ENCODE data around the gene LYST.
"Not testable (repeated sequence)": the region's sequence is repeated elsewhere in the genome, so short reads cannot be mapped to it uniquely, and the experiment has no call there.

The LYST gene

DNA sequence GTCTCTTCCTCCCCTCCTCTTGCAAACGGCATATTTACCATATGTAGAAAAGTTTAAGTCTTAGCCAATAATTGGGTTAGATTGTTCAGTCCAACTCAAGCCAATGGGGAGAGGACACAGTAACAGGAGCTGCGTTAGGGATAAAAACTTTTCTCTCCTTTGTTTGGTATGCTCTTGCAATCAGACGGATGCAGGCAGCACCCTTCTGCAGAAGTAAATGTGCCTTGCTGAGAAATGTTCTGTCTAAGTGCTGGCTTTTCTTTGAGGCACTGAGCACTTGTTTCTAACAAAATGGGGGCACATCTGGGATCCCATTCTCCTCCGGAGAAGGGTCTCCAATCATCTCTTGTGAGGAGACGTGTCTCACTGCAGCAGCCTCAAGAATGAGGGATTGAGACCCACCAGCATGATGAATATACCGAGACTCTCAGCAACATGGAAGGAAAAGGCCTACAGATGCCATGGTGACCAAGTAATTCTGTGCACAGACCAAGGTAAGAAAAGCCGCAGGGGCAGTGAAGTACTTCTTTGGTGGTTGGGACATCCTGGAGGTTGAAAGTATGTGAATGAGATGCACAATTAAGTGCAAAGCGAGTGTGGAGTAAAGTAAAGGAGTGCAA is 196.4 kb downstream of the LYST start:
- no peak for DNase-seq (ENCODE audit: low read depth in 2 of 3, low spot score in 1 of 3)

DNA sequence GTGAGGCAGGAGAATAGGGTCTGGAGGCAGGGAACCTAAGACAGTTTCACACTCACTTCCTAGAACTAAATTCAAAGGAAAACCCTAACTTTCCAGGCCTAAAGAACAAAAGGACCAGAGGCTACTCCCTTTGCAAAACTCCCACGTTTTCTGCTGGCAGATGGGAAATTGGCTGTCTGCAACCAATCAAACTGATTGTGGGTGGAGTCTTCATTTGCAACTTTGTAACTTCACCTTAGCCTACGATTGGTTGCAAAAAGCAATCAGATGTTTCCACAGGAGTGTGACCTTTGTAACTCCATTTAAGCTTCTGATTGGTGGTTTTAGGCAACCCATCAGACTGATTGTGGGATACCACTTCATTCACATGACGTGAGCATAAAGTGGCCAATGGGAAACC is 197.4 kb downstream of the LYST start:
- DNase-seq (ENCODE audit: low read depth in 2 of 3, low spot score in 1 of 3) = no peak

DNA sequence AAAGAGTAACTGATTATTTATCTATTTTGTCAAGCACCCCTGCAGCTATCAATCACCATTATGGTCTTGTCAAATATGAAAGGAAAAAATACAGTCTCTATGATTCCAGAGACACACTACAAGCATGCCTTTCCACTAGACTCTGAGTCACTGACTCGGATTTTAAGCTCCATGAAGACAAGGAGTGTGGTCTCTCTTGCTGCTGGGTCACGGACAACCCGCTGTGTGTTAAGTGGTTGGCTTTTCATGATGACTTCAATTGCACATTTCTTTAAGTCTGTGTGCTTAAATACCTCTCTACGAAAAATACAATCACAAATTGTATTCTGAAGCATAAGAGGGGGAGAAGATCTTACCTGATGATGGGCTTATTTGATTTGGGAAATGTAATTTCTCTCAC is 203.1 kb downstream of the LYST start:
- no peak for DNase-seq (ENCODE audit: low read depth in 2 of 3, low spot score in 1 of 3)

DNA sequence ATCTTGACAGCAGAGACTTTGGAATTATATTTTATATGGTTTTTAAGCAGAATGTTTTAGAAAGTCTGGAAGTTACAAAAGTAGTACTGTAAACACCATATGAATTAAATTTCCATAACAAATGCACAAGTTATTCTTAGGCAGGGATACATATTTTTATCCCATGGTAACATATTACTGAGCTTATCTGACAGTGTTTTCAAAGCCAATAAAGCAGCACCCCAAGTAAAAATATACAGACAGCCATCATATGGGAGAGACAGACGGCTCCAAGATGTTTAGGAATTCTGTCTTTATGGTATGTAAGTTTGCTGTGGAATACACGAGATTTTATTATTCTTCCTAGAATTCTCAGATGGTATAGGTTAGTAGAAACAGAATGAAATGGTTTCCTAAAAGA is 205.1 kb downstream of the LYST start:
- DNase-seq (ENCODE audit: low read depth in 2 of 3, low spot score in 1 of 3) = no peak

DNA sequence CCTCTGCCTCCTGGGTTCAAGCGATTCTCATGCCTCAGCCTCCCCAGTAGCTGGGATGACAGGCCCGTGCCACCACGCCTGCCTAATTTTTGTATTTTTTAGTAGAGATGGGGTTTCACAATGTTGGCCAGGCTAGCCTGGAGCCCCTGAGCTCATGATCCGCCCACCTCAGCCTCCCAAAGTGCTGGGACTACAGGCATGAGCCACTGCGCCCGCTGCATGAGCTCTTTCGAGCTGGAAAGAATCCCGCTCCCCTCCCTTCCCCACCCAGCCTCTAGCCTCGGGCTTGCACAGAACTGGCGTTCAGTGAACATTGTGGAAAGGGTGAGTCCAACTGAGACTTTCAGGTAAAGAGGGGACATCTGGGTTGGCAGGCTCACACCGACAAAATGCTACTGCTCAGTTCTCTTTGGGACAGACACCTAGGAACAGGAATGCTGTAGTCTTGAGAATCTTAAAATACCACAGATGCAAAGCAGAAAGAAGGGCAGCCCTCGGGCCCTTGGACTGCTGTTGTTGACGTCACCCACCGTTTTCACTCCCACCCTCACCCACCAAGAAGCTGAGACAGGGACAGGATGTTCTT is 207.4 kb downstream of the LYST start:
- DNase-seq (ENCODE audit: low read depth in 2 of 3, low spot score in 1 of 3) = no peak

DNA sequence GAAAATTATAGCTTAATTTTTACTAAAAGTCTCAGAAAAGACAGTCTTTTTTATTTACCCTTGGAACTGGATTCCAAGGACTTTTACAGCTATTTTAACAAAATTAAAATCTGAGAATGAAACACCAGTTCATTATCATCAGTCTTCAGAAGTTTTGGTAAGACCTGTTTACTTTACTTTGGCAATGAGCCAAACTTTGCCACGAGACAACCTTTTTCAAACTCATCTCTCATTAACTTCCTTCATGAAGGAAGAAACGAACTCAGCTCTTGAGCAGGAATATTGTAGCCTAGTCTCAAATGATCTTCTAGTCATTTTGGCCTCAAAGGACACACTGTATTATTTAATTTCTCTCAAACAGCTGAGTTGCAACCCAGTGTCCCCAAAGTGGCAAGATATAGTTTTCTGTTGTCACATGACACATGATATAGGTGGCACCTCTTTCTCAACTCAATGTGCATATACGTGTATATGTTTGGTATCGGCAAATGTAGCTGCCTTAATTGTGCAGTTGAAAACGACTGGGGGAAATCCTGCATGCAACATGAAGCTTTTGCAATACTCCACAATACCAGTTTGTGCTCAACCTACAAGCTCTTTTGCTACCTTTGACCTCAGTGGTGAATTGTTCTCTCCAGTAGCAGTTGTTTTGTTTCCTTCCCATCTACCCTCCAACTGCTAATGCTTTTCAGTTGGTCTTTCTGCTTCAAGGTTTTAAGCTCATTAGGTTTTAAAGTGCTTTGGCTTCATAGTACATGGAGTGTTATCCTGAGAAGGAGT is 208.8 kb downstream of the LYST start:
- no peak for DNase-seq (ENCODE audit: low read depth in 2 of 3, low spot score in 1 of 3)

DNA sequence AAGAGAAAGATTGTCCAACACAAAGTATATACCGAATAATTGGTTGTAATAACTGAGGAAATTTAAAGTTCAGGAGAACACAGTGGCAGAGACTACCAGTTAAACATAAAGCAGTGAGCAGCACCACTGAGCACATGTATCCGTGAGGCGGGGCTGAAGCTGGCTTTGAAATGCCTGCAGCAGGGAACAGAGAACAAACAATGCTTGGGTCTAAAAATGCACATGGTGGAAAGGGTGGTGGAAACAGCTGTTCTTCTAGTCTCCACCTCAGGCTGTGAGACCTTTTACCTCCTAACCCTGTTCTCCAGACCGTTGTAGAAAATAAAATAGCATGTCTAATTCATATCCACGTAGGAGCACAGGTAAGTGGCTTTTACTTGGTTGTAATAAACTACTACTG is 209.4 kb downstream of the LYST start:
- DNase-seq (ENCODE audit: low read depth in 2 of 3, low spot score in 1 of 3) = no peak

DNA sequence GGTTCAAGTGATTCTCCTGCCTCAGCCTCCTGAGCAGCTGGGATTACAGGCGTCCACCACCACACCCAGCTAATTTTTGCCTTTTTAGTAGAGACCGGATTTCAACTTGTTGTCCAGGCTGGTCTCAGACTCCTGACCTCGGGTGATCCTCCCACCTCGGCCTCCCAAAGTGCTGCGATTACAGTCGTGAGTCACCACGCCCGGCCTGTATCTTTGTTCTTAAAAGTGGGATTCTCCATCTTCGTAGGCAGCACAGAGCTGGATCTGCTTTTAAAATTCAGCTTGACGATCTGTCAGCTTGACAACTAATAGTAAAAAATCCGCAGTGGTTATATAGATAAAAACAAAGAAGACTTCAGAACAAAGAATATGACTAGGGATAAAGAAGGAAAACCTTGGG is 214.3 kb downstream of the LYST start:
- no peak for DNase-seq (ENCODE audit: low read depth in 2 of 3, low spot score in 1 of 3)

DNA sequence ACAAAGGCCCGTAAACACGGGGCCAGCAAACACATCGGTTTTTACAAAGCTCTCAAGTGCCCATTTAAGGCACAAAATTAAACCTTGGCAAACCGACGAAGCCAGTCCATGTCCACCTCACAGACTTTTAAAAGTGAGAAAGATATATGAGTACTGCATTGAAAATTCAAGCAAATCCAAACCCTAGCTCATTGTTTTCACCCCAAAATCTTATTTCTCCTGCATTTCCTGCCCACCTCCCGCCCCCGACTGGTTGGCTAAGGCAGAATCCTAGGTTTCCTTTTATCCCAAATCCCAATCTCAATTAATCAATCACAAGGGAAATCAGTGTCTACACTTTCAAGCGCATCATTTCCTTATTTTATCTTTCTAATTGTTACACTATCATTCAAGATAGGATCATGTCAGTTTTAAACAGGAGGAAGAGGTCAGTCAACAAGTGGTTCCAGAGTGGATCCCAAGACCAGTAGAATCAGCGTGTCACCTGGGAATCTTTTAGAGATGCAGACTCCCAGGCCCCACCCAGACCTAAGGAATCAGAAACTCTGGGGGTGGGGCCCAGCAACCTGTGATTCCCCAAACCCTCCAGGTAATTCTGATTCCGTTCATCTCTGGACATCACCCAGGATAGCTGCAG is 215.4 kb downstream of the LYST start:
- no peak for DNase-seq (ENCODE audit: low read depth in 2 of 3, low spot score in 1 of 3)

DNA sequence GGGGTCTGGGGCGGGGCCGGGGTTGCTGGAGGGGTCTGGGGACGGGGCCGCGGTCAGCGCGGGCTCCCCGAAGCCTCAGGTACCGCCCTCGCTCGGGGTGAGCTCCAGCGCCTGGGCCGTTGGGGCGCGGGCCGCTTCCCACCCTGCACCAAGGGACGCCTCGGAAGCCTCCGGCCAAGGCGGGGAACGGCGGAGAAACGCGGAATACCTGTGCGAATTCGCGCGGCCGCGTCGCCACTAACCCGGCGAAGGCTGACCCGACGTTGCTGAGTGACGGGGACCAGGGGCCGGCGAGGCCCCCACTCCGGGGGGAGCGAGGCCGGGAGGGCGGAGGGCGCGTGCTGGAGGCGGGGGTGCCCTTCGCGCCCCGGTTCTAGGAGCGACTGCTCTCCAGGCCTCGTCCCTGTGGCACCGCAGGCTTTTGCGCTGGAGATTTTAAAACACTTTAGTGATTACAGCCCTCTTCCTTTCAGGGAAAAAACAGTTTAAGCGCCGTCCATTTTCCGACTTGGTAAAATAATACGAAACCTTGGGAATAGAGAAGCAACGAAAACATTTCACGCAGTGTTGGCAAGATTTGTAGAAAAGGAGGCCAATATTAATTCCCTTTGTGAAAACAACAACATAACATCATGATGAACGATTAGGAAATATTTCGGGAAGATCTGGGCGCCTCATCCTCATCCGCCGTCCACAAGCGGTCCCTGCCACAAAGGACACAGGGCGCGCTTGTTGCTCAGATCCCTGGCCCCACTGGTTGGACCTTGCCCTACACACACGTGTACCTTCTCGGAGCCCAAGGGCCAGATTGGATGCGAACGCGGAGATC is 216.2 kb downstream of the LYST start:
- DNase-seq (ENCODE audit: low read depth in 2 of 3, low spot score in 1 of 3) = no peak

DNA sequence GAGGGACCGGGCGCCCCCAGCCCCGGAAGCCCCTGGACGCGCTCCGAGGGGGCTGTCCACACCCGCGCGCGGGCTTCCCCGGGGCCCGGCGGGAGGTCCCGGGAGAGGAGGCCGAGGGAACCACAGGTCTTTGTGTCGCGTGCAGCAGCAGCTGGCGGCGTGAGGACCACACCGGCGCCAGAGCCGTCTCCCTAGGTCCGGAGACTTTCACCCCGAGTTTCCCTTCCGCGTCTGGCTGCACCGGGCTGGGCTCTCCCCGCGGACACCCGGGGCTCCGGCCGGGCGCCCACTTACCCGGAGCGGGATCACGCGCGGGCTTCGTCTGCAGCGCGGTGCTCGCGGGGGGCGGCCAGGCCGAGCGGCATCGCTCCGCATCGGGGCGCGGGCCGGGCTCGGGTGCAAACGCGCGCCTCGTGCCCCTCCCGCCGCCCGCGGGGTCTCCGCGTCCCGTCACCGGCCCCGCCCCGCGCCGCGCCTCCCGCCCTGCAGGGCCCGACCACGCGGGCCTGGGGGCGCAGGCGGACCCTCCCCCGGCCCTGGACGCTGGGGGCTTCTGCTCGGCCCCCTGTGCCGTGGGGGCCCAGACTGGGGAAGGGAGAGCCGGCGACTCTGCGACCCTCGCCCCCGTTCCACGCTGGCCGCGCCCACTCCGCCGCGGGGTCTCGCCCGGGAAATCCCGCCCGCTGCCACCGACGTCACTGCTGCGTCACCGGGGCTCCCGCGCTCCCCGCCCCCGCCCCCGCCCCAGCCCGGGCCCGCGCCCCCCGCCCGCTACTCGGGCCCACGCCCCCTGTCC is 217.1 kb downstream of the LYST start, which contains the start of gene GNG4:
GNG4 (minus strand) TSS at position 417 of the 796 bp plus-strand sequence. CDS start 65,946 bp downstream, outside the sequence.
- DNase-seq (ENCODE audit: low read depth in 2 of 3, low spot score in 1 of 3) = no peak

DNA sequence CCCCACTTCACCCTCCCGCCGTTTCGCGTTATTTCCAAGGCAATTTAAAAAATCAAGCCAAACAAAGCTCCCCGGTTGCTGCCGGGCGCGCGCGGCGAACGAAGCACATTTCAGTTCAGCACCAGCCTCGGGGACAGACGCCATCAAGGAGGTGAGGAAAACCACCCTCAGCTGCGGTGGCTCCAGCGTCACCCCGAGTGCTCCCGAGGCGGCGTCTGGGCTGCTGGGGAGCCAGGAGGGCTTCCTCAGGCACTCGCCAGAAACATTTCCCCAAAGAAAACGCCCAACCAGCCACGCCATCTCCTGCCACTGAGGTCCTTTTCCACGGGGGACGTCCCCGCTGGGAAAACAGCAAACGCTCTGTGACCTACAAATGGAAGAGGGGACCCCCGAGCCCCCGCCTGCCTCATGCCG is 217.7 kb downstream of the LYST start:
- DNase-seq (ENCODE audit: low read depth in 2 of 3, low spot score in 1 of 3) = peak; percentile 34 to 46 (median 40)

DNA sequence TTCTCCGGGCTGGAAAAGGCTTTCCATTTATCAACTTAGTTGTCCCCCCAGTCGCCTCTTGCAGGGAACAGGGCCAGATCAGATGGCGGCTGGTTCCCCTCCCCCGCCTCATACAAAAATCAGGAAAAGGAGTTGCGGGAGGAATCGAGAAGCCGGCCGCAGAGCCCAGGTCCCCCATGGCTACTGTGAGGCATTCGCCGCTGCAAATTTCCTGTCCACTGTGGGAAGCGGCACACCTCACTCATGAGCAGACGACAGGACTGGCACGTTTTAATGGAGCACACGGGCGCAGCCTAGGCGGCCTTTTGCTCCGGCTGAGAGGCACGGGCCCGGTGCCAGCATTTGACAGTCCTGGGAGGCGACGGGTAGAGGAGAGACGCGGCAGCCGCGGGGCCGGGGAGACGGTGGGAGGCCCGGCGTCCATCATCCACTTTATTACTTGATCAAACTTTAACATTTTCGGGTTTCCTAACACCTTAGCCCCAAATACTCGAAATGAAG is 218.2 kb downstream of the LYST start:
- no peak for DNase-seq (ENCODE audit: low read depth in 2 of 3, low spot score in 1 of 3)

DNA sequence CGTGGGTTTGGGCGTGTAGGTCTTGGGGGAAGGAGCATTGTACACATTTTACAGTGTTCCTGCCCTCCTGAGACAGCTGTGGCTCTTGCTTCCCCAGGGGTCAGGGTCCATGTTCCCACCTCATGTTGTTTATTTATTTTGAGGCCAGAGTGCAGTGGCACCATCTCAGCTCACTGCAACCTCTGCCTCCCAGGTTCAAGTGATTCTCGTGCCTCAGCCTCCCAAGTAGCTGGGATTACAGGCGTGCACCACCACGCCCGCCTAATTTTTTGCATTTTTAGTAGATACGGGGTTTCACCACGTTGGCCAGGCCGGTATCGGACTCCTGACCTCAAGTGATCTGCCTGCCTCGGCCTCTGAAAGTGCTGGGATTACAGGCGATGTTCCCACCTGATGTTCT is 219.2 kb downstream of the LYST start:
- DNase-seq (ENCODE audit: low read depth in 2 of 3, low spot score in 1 of 3) = not testable (repeated sequence)

DNA sequence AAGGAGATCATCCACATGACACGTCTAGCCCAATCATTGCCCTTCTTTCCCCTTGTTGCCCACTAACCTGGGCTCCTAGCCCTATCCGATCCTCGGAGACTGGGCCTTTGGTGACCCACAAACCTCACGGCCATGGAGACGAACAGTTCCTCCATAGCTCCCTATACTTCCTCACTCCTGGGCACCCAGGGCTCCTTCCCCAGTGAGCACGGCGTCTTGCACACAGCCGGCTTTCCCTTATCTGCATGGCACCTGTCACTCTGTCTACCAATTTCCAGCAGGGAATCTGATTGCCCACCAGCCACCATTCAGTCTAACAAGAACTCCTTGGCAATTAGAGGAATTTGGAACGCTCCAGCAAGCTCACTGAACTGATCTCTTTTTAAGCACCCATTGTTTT is 220.2 kb downstream of the LYST start:
- DNase-seq (ENCODE audit: low read depth in 2 of 3, low spot score in 1 of 3) = no peak

DNA sequence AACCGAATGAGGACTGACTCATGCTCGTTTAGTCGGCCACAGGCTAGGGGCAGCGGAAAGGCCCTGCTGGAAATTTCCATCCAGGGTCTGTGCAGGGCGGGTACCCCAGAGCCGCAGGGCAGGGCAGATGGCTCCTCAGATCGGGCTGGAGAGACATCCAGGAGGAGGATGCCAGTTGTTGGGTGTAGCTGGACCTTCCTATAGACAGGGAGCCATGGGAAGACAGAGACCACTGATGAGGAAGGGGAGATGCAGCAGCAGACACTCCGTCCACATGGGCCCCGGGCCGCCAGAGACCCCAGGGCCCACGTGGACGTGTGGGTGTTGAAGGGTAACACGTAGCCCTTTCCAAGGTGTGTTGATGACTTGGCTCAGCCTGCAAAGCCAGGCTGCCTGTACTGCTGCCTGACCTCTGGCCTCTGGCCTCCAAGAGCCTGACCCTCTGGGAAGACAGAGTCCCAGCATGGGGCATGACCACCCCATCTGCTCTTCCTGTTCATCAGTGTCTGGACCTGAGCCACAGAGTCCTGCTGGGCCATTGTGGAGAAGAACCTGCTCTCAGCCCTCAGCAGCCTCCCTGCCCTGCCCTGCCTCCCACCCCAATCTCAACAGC is 221.9 kb downstream of the LYST start:
- DNase-seq (ENCODE audit: low read depth in 2 of 3, low spot score in 1 of 3) = no peak

DNA sequence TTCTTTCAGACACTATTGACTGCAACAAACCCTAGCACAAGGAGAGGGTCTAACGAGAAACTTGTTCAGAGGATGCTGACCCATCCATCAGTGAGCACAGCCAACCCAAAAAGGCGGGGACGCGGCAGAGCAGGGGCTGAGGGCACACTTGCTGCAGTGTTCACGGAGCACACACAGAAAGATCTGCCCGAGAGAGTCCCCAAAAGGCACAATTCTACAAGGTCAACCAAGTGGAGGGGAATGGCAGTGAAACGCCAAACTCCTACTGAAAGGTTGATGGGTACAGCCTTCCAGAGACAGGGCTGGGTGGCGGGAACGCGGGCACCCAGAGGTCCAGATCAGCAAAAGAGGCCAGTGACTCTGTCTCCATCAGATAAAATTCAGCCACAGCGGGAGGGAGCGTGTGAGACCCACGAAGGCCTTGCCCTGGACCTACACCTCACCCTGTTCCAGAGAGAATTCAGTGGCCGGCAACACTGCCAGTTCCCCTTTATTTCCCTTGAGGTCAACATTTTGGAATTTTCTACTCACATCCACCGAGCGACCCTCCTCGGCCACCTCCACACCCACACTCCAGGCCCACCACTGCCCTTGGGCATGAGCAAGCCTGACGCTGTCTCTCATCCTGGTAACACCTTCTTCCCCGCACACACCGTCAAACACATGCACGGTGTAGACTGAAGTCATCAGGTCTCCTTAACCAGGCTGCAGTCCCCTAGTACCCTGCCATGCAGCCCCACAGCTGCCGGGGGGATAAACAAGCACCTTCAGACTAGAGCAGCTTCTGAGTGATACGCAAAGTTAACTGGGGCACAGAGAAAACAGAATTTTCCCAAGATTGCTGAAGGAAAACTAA is 222.6 kb downstream of the LYST start:
- DNase-seq (ENCODE audit: low read depth in 2 of 3, low spot score in 1 of 3) = no peak

DNA sequence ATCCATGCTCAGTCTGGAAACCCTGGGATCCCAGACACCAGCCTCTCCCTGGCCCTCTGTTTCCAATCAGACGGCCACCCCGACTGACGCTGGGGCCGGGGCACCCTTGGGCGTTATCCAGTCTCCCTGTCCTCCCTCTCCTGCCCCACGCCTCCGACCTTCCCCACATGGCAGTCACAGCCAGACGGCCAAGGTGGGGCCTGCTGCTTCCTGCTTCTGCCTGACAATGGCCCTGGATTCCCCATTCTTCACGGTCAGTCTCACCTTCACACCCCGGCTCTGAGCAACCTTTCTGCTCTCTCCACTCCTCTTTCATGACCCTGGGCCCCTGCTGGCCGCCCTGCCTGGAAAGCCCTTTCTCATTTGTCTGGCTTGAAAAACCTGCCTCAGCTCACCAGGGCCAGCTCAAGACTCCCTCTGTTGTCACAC is 223.7 kb downstream of the LYST start:
- no peak for DNase-seq (ENCODE audit: low read depth in 2 of 3, low spot score in 1 of 3)

All from stimulated activated CD4-positive, alpha-beta T cell treated with anti-CD3 and anti-CD28 coated beads, Interleukin-12 subunit alpha, Interleukin-12 subunit beta, amount 100 ng/mL, for 48 hours (primary cell).